Transverse colon (tissue), 4 donors: Measurements from ENCODE around the gene ZNF622. TPM values are rescaled to one million over a fixed set of nuclear protein-coding genes. Genes with fewer than 3 reads are reported as not detected.
"Not testable (repeated sequence)": the region's sequence is repeated elsewhere in the genome, so short reads cannot be mapped to it uniquely, and the experiment has no call there.

Source experiments
- DNase-seq: peaks from one replicate; pipeline ENCODE4 v3.0.0-alpha.2; 2019
- H3K27ac ChIP-seq, 4 donors: fragments of 200-600 bp; sonication (generic); 2 replicates each; pipeline ENCODE4 v1.5.1; 2016 to 2018; ENCODE audit warnings: inconsistent platforms in 4 of 4
- H3K27me3 ChIP-seq: fragments of 200-600 bp; sonication (generic); 2 replicates; pipeline ENCODE4 v1.5.1; 2017; ENCODE audit warnings: inconsistent platforms
- H3K36me3 ChIP-seq, 4 donors: fragments of 200-600 bp; sonication (generic); 2 replicates each; pipeline ENCODE4 v1.5.1; 2017 to 2019; ENCODE audit warnings: inconsistent platforms in 4 of 4
- H3K4me1 ChIP-seq, 4 donors: fragments of 200-600 bp; sonication (generic); 2 replicates each; pipeline ENCODE4 v1.5.1; 2017 to 2020; ENCODE audit warnings: inconsistent platforms in 4 of 4
- H3K4me3 ChIP-seq, 4 donors: fragments of 200-600 bp; sonication (generic); 1 replicate in 1 of 4; 2 replicates in 3 of 4; pipeline versions ENCODE4 v1.5.1 to v1.6.1; 2017 to 2019; ENCODE audit warnings: inconsistent platforms in 4 of 4
- H3K9me3 ChIP-seq, 2 donors: fragments of 200-600 bp; sonication (generic); 2 replicates each; pipeline ENCODE4 v1.5.1; 2017 to 2019; ENCODE audit warnings: inconsistent platforms in 2 of 2
- EP300 ChIP-seq: sonication (generic); formaldehyde crosslinking; IDR thresholded peaks from one replicate; pipeline ENCODE4 v1.6.1; 2017; ENCODE audit warnings: antibody characterized with exemption, low read depth
- POLR2A ChIP-seq: fragments of 450-650 bp; IDR thresholded peaks from one replicate; pipeline ENCODE4 v1.6.1; 2016; ENCODE audit warnings: antibody characterized with exemption, mild to moderate bottlenecking, moderate library complexity
- POLR2AphosphoS5 ChIP-seq, 3 donors: sonication (generic); formaldehyde crosslinking; IDR thresholded peaks; one replicate each; pipeline ENCODE4 v1.6.1; 2016; ENCODE audit warnings: antibody characterized with exemption in 3 of 3
- WGBS, 2 donors: methylation state at CpG; one replicate each; pipeline ENCODE4 v1.1.5; 2018; ENCODE audit warnings: low coverage in 1 of 2; 5-methylcytosine and 5-hydroxymethylcytosine counted together
- in situ Hi-C, 4 donors: fragments of 200-750 bp; cut with MboI; loops; one replicate each; pipeline versions ENCODE4 v1.15.0 to v1.15.1; 2017; ENCODE audit warnings: low sequenced_read_pairs in 3 of 4, low pct_ligation_motif_present in 1 of 4, low pct_unique_long_range_greater_than_20kb in 1 of 4
- intact Hi-C: fragments of 100-400 bp; cut with DNase I; formaldehyde crosslinking; loops from one replicate; pipeline ENCODE4 v1.15.1; 2023; ENCODE audit warnings: low total_unique reads
- total RNA-seq, 4 donors: library from RNA; depleted of rRNA; stranded (reverse); fragments of >200 nt; gene quantifications; one replicate each; pipeline ENCODE4 v1.1.0, GENCODE V29; 2016
- TF ChIP-seq, protein P1 (sequence below), 5 experiments: fragments of 200-600 bp in 3 of 5; fragments of 450-650 bp in 2 of 5; sonication (generic) in 3 of 5; IDR thresholded peaks; 1 replicate in 2 of 5; 2 replicates in 3 of 5; pipeline ENCODE4 v1.5.1; 2016 to 2017; ENCODE audit warnings: antibody characterized with exemption in 5 of 5, inconsistent platforms in 3 of 5, mild to moderate bottlenecking in 2 of 5, moderate library complexity in 1 of 5

ZNF622 gene
- total RNA-seq, 4 donors from 2014 or later: 21.3 to 137 (median 48.2) TPM

DNA sequence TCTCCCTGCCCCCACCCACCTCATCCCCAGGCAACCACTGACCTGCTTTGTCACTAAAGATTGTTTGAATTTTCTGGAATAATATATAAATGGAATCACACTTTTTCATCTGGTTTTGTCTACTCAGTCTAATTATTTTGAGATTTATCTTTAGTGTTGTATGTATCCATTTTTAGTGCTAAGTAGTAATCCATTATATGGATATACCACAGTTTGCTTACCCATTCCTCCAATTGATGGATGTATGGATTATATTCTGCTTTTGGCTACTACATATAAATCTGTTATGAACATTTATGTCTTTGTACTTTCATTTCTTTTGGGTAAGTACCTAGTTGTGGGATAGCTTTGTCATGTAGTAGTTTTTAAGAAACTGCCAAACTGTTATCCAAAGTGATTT is 14.5 kb upstream of the ZNF622 start:
- in situ Hi-C loops (loop anchor here in 3 of 4 donors (10.0 to 25.0 kb wide), 3 partner anchors 182 to 707 kb away; no protein-coding TSS in a partner anchor), intact Hi-C loops (no loop called here)
- DNase-seq: no peak
- TF ChIP-seq POLR2A: no peak
- TF ChIP-seq, protein P1, sequence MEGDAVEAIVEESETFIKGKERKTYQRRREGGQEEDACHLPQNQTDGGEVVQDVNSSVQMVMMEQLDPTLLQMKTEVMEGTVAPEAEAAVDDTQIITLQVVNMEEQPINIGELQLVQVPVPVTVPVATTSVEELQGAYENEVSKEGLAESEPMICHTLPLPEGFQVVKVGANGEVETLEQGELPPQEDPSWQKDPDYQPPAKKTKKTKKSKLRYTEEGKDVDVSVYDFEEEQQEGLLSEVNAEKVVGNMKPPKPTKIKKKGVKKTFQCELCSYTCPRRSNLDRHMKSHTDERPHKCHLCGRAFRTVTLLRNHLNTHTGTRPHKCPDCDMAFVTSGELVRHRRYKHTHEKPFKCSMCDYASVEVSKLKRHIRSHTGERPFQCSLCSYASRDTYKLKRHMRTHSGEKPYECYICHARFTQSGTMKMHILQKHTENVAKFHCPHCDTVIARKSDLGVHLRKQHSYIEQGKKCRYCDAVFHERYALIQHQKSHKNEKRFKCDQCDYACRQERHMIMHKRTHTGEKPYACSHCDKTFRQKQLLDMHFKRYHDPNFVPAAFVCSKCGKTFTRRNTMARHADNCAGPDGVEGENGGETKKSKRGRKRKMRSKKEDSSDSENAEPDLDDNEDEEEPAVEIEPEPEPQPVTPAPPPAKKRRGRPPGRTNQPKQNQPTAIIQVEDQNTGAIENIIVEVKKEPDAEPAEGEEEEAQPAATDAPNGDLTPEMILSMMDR (IDR thresholded peaks at IDR 0.05): no peak
- no peak for TF ChIP-seq POLR2AphosphoS5 (IDR thresholded peaks at IDR 0.05)
- no peak for TF ChIP-seq EP300
- H3K4me1 ChIP-seq: peaks cover 0 to 25% (median 9%) of the 10 kb centered on the region in 4 donors
- H3K9me3 ChIP-seq: no peaks in the 10 kb centered on the region
- H3K4me3 ChIP-seq: no peak overlapping the region
- no peak overlapping the region for H3K27ac ChIP-seq
- H3K36me3 ChIP-seq: no peaks in the 10 kb centered on the region
- no peaks in the 10 kb centered on the region for H3K27me3 ChIP-seq

DNA sequence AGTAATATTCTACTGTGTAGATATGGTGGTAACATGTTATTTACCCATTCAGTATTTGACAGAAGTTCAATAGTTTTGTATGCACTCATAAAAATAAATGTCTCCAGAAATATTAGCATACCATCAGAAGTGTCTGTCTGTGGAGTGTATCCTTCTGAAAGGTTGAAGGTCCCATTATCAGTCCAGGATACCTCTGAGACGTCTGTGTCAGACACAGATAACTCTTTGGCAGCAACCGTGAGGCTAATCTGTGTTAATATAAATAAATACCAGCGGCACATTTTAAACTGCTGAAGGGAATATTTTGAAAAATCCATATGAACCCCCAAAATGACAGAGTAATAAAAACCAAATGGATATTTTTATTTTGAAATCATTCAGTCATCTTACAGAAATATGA is 11.9 kb upstream of the ZNF622 start:
- no peaks in the 10 kb centered on the region for H3K36me3 ChIP-seq
- no peak for DNase-seq
- H3K27me3 ChIP-seq: no peaks in the 10 kb centered on the region
- in situ Hi-C loops (loop anchor here in 3 of 4 donors (25.0 kb wide), 2 partner anchors 185 to 710 kb away; no protein-coding TSS in a partner anchor), intact Hi-C loops (no loop called here)
- TF ChIP-seq, protein P1 (IDR thresholded peaks at IDR 0.05): no peak
- no peak for TF ChIP-seq POLR2AphosphoS5 (IDR thresholded peaks at IDR 0.05)
- TF ChIP-seq EP300: no peak
- TF ChIP-seq POLR2A: no peak
- peaks cover 0 to under 1% (median 0%) of the 10 kb centered on the region in 4 donors for H3K4me1 ChIP-seq
- H3K9me3 ChIP-seq: no peaks in the 10 kb centered on the region
- no peak overlapping the region for H3K27ac ChIP-seq
- H3K4me3 ChIP-seq: no peak overlapping the region
- 72 to 80% methylated on average over 1 to 3 of the region's 3 CpGs for WGBS, 2 donors

DNA sequence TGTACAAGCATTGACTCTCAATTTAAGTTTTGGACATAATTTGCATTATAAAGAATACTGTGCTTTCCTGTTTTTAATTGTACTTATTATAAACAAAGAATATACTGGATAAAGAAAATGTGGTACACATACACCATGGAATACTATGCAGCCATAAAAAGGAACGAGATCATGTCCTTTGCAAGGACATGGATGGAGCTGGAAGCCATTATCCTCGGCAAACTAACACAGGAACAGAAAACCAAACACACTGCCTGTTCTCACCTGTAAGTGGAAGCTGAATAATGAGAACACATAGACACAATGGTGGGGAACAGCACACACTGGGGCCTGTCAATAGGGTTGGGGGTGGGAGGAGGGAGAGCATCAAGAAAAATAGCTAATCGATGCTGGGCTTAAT is 10.8 kb upstream of the ZNF622 start:
- H3K36me3 ChIP-seq, H3K4me1 ChIP-seq, H3K9me3 ChIP-seq, DNase-seq, H3K27me3 ChIP-seq, H3K27ac ChIP-seq, H3K4me3 ChIP-seq, intact Hi-C loops: not testable (repeated sequence)
- WGBS, 2 donors: 96 to 98% methylated on average over 3 of the region's 3 CpGs
- in situ Hi-C loops: loop anchor here in 3 of 4 donors (25.0 kb wide), 2 partner anchors 186 to 711 kb away; no protein-coding TSS in a partner anchor

DNA sequence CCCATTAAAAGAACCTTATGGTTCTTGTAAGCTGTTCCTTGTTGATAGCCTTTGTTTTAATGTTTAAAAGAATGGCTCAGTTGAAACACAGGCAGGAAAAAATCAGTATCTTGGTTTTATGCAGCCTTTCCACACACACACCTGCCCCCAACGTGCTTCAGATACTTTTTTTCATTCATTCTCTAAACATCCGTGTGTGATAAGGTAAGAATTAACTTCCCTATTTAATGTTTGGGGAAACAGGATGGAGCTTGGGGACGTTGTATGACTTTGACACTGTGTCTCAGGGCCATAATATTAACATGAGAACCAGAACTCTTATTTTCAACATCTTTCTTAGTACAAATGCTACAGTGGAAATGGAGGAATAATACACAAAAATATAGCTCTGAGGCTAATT is 5.8 kb upstream of the ZNF622 start:
- no peak overlapping the region for H3K27ac ChIP-seq
- no peaks in the 10 kb centered on the region for H3K27me3 ChIP-seq
- no peak for DNase-seq
- H3K36me3 ChIP-seq: no peaks in the 10 kb centered on the region
- 33 to 36% methylated on average over 3 of the region's 3 CpGs for WGBS, 2 donors
- intact Hi-C loops (no loop called here), in situ Hi-C loops (no loop called here)
- peaks cover 9 to 28% (median 17%) of the 10 kb centered on the region in 4 donors for H3K4me1 ChIP-seq
- H3K9me3 ChIP-seq: no peaks in the 10 kb centered on the region
- TF ChIP-seq POLR2A: no peak
- no peak for TF ChIP-seq EP300
- TF ChIP-seq POLR2AphosphoS5 (IDR thresholded peaks at IDR 0.05): no peak
- TF ChIP-seq, protein P1 (IDR thresholded peaks at IDR 0.05): no peak
- H3K4me3 ChIP-seq: no peak overlapping the region
